ENCODE data around the gene ZBED4.

ZBED4 gene

DNA sequence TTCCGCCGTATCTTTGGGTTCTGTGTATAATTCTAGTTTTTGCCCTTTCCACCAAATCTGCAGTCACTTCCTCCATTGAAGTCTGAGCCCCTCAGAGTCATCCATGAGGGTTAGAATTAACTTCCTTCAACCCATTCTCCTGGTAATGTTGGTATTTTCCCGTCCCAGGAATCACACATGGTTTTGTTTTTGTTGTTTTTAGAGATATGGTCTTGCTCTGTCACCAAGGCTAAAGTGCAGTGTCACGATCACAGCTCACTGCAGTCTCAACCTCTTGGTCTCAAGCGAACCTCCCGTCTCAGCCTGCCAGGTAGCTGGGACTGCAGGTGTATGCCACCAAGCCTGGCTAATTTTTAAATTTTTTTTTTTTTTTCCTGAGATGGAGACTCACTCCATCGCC, 18.7 kb downstream of the ZBED4 start:
- Histone ChIP-seq H3K4me3 (ENCODE audit: low read length) (no peak overlapping the region), H3K9me3 (replicated peaks; ENCODE audit: low read length) (peaks cover 6% of the 10 kb centered on the region), H3K27me3 (ENCODE audit: control insufficient read depth, insufficient read depth, low read length) (no peaks in the 10 kb centered on the region), H3K4me2 (ENCODE audit: low read length) (no peak overlapping the region), H3K4me1 (ENCODE audit: control insufficient read depth, insufficient read depth, low read length) (no peaks in the 10 kb centered on the region), H3K36me3 (ENCODE audit: insufficient read depth, low read length) (no peaks in the 10 kb centered on the region), H3K9ac (ENCODE audit: low read depth, low read length) (no peak overlapping the region)

DNA sequence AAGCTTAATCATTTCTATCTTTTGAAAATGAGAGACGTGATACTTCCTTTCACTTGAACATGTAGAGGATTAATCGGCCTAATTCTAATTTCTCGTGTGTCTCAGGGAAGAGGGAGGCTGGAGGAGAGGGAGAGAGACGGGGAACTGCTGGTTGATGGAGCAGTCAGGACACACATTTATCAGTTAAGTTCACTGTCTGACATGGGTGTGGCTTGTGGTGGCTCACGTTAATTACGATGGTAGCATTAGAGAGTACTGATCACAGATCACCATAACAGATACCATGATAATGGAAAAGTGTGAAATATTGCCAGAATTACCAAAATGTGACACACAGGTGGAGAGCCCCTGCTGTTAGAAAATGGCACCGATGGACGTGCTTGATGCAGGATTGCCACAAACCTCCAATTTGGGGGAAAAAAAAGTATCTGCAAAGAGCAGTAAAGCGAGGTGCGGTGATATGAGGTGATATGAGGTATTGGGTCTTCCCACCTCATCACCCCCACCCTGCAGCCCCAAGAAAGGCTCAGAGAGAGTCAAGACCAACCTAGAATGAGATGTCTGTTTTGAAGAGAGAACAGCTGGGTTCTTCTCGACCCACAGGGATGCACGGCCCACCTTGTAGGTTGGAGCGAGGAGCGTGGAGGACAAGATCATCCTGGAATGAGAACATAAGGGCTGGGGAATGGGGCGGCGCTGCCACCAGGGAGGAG, 19.7 kb downstream of the ZBED4 start:
- H3K9me3 ChIP-seq (replicated peaks; ENCODE audit: low read length): peaks cover 6% of the 10 kb centered on the region
- H3K4me1 ChIP-seq (ENCODE audit: control insufficient read depth, insufficient read depth, low read length): no peaks in the 10 kb centered on the region
- no peaks in the 10 kb centered on the region for H3K27me3 ChIP-seq (ENCODE audit: control insufficient read depth, insufficient read depth, low read length)
- no peak overlapping the region for H3K4me2 ChIP-seq (ENCODE audit: low read length)
- H3K9ac ChIP-seq (ENCODE audit: low read depth, low read length): no peak overlapping the region
- peaks cover 6% of the 10 kb centered on the region for H3K36me3 ChIP-seq (ENCODE audit: insufficient read depth, low read length)
- H3K4me3 ChIP-seq (ENCODE audit: low read length): no peak overlapping the region

DNA sequence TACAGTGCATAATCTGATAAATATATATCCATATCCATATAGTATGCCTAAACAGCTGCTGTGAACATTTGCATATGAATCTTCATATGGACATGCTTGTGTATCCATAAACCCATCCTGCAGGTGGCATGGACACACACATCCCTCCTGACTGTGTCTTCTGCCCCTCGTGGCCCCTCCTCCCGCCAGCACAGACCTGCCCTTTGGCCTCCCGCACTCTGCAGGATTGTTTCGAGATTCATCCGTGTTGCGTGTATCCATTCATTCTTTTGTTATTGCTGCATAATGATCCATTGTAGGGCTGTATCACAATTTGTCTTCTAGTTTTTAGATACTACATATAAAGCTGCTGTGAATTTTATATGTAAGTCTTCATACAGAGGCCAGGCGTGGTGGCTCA, 24.0 kb downstream of the ZBED4 start:
- no peak overlapping the region for H3K4me2 ChIP-seq (ENCODE audit: low read length)
- no peaks in the 10 kb centered on the region for H3K4me1 ChIP-seq (ENCODE audit: control insufficient read depth, insufficient read depth, low read length)
- no peak overlapping the region for H3K9ac ChIP-seq (ENCODE audit: low read depth, low read length)
- peaks cover 9% of the 10 kb centered on the region for H3K36me3 ChIP-seq (ENCODE audit: insufficient read depth, low read length)
- no peaks in the 10 kb centered on the region for H3K27me3 ChIP-seq (ENCODE audit: control insufficient read depth, insufficient read depth, low read length)
- H3K9me3 ChIP-seq (replicated peaks; ENCODE audit: low read length): no peaks in the 10 kb centered on the region
- no peak overlapping the region for H3K4me3 ChIP-seq (ENCODE audit: low read length)

DNA sequence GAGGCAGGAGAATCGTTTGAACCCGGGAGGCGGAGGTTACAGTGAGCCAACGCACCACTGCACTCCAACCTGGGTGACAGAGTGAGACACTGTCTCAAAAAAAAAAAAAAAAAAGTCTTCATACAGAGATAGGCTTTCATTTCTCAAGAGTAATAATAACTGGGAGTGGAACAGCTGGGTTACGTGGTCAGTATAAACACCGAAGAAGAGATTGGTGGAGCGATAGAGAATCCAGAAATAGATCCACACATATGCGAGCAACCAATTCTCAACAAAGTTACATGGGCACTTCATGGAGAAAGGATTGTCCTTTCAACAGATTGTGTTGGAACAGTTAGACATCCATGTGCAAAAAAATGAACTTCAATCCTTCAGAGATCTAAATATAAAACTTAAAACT, 24.6 kb downstream of the ZBED4 start:
- no peak overlapping the region for H3K9ac ChIP-seq (ENCODE audit: low read depth, low read length)
- H3K27me3 ChIP-seq (ENCODE audit: control insufficient read depth, insufficient read depth, low read length): no peaks in the 10 kb centered on the region
- H3K4me1 ChIP-seq (ENCODE audit: control insufficient read depth, insufficient read depth, low read length): no peaks in the 10 kb centered on the region
- H3K9me3 ChIP-seq (replicated peaks; ENCODE audit: low read length): no peaks in the 10 kb centered on the region
- no peak overlapping the region for H3K4me3 ChIP-seq (ENCODE audit: low read length)
- H3K4me2 ChIP-seq (ENCODE audit: low read length): no peak overlapping the region
- H3K36me3 ChIP-seq (ENCODE audit: insufficient read depth, low read length): peaks cover 10% of the 10 kb centered on the region

DNA sequence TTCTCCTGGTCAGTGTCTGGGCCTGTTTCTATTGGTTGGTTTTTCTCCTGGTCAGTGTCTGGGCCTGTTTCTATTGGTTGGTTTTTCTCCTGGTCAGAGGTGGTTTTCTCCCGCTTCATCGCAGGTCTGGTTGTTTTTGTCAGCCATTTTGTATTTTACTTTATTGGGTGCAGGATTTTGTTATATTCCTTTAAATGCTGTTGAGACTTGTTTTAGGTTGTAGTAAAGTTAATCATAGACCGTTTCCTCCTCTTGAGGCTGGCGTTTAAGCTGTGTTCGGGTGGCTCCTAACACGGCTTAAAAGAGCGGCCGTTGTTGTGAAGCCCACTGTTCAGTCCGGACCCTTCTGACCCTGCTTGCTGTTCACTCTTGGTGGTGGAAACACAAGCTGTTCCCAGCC, 26.2 kb downstream of the ZBED4 start:
- Histone ChIP-seq H3K9me3 (replicated peaks; ENCODE audit: low read length) (no peaks in the 10 kb centered on the region), H3K4me2 (ENCODE audit: low read length) (no peak overlapping the region), H3K4me3 (ENCODE audit: low read length) (no peak overlapping the region), H3K9ac (ENCODE audit: low read depth, low read length) (no peak overlapping the region), H3K4me1 (ENCODE audit: control insufficient read depth, insufficient read depth, low read length) (no peaks in the 10 kb centered on the region), H3K36me3 (ENCODE audit: insufficient read depth, low read length) (peaks cover 21% of the 10 kb centered on the region), H3K27me3 (ENCODE audit: control insufficient read depth, insufficient read depth, low read length) (no peaks in the 10 kb centered on the region)

DNA sequence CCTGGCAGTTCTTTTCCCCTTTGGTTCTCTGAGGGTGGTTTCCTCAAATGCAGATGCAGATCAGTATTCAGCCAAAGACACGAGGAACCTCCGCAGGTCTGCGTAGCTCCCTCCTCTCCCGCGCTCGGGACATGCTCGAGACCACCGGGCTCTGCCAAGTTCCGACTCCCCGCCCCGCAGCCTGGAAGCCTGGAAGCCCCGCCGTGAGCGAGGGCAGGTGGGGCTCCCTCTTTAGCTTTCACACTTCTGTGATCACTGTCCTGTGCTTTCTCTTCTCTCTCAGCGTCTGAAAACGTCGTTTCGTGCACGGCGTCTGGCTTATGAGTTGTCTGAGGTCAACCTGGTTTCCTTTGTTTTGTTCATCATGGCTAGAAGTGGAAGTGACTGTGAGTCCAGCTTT, 26.6 kb downstream of the ZBED4 start:
- Histone ChIP-seq H3K4me1 (ENCODE audit: control insufficient read depth, insufficient read depth, low read length) (no peaks in the 10 kb centered on the region), H3K9me3 (replicated peaks; ENCODE audit: low read length) (no peaks in the 10 kb centered on the region), H3K9ac (ENCODE audit: low read depth, low read length) (no peak overlapping the region), H3K27me3 (ENCODE audit: control insufficient read depth, insufficient read depth, low read length) (no peaks in the 10 kb centered on the region), H3K4me2 (ENCODE audit: low read length) (no peak overlapping the region), H3K36me3 (ENCODE audit: insufficient read depth, low read length) (peaks cover 26% of the 10 kb centered on the region), H3K4me3 (ENCODE audit: low read length) (no peak overlapping the region)

DNA sequence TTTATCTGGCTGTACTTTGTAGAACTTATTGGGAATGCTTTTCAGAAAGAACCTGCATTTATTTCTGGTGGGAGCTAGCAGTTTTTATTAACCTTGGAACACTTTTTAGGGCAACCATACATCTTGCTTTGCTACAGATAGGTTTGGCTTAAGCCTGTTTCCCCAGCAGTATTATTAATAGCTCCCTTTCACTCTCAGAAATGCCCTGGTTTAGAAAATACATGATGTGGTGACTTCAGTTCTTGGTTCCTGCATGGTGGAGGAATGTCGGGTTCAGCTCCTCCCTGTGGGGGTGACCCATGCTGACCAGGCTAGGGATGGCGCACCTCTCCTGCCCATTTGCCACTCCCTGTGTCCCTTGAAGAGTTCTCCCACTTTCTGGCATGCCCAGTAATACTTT, 28.2 kb downstream of the ZBED4 start:
- H3K27me3 ChIP-seq (ENCODE audit: control insufficient read depth, insufficient read depth, low read length): no peaks in the 10 kb centered on the region
- no peaks in the 10 kb centered on the region for H3K4me1 ChIP-seq (ENCODE audit: control insufficient read depth, insufficient read depth, low read length)
- no peak overlapping the region for H3K4me3 ChIP-seq (ENCODE audit: low read length)
- H3K9ac ChIP-seq (ENCODE audit: low read depth, low read length): no peak overlapping the region
- no peaks in the 10 kb centered on the region for H3K9me3 ChIP-seq (replicated peaks; ENCODE audit: low read length)
- no peak overlapping the region for H3K4me2 ChIP-seq (ENCODE audit: low read length)
- peaks cover 41% of the 10 kb centered on the region for H3K36me3 ChIP-seq (ENCODE audit: insufficient read depth, low read length)

DNA sequence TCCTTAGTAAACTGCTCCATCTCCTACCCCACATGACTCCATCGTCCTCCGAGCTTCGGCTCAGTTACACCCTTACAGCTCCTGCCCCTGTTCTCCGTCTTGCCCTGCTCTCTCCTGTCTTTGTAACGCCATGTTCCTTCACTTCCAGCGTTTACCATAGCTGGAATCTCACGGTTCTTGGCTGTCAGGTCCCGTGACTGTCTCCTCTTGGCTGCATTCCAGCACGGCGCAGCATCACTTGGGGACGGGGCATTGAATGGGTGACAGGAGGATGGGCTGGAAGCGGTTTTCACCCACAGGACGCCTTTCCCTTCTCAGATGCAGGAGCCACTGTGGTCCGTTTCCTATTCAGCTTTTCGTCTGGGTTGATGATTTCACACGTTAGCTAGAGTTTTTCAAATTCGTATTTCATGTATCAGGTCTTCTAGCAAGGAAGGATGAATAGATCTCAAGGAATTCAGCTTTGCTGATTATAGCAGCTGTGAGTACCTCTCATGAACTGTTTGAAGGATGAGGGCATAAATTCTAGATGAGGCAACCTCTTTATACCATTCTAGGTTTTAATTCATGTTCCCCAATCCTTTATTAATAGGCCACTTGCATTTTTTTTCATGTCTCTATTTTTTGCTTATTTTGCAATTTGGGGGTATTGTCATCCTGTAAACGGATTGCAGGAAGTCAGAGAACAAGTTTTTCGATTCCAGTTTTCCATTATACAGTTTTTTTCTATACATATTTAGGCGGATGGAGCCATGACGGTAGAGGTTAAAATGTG, 29.1 kb downstream of the ZBED4 start:
- Histone ChIP-seq H3K27me3 (ENCODE audit: control insufficient read depth, insufficient read depth, low read length) (no peaks in the 10 kb centered on the region), H3K4me1 (ENCODE audit: control insufficient read depth, insufficient read depth, low read length) (no peaks in the 10 kb centered on the region), H3K9me3 (replicated peaks; ENCODE audit: low read length) (no peaks in the 10 kb centered on the region), H3K4me2 (ENCODE audit: low read length) (no peak overlapping the region), H3K9ac (ENCODE audit: low read depth, low read length) (no peak overlapping the region), H3K4me3 (ENCODE audit: low read length) (no peak overlapping the region), H3K36me3 (ENCODE audit: insufficient read depth, low read length) (peaks cover 48% of the 10 kb centered on the region)

DNA sequence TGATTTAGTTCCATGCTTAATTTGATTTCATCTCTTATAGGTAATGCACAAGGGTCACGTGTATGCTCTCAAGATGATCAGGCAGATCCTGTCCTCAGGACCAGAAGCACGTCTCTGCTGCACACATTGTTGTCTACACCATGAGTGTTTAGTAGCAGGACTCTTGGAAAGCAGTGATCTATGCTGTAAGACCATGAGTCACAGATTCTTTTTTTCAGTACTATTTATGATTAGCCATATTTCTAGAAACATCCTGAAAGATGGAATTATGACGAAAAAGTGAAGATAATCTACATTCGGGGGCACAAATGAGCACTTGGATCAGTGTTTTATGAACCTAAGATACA, 29.6 kb downstream of the ZBED4 start:
- Histone ChIP-seq H3K9ac (ENCODE audit: low read depth, low read length) (no peak overlapping the region), H3K36me3 (ENCODE audit: insufficient read depth, low read length) (peaks cover 50% of the 10 kb centered on the region), H3K4me1 (ENCODE audit: control insufficient read depth, insufficient read depth, low read length) (no peaks in the 10 kb centered on the region), H3K27me3 (ENCODE audit: control insufficient read depth, insufficient read depth, low read length) (no peaks in the 10 kb centered on the region), H3K9me3 (replicated peaks; ENCODE audit: low read length) (no peaks in the 10 kb centered on the region), H3K4me3 (ENCODE audit: low read length) (no peak overlapping the region), H3K4me2 (ENCODE audit: low read length) (no peak overlapping the region)

DNA sequence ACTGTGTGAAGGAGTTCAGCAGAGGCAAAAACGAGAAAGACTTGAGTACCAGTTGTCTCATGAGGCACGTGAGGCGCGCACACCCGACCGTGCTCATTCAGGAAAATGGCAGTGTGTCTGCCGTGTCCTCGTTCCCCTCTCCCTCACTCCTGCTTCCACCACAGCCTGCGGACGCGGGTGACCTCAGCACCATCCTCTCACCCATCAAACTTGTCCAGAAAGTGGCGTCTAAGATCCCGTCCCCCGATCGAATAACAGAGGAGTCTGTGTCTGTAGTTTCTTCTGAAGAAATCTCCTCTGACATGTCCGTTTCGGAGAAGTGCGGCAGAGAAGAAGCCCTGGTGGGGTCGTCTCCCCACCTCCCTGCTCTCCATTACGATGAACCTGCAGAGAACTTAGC, 30.4 kb downstream of the ZBED4 start:
- Histone ChIP-seq H3K4me1 (ENCODE audit: control insufficient read depth, insufficient read depth, low read length) (no peaks in the 10 kb centered on the region), H3K9ac (ENCODE audit: low read depth, low read length) (no peak overlapping the region), H3K36me3 (ENCODE audit: insufficient read depth, low read length) (peaks cover 55% of the 10 kb centered on the region), H3K9me3 (replicated peaks; ENCODE audit: low read length) (no peaks in the 10 kb centered on the region), H3K27me3 (ENCODE audit: control insufficient read depth, insufficient read depth, low read length) (no peaks in the 10 kb centered on the region), H3K4me2 (ENCODE audit: low read length) (no peak overlapping the region), H3K4me3 (ENCODE audit: low read length) (no peak overlapping the region)

DNA sequence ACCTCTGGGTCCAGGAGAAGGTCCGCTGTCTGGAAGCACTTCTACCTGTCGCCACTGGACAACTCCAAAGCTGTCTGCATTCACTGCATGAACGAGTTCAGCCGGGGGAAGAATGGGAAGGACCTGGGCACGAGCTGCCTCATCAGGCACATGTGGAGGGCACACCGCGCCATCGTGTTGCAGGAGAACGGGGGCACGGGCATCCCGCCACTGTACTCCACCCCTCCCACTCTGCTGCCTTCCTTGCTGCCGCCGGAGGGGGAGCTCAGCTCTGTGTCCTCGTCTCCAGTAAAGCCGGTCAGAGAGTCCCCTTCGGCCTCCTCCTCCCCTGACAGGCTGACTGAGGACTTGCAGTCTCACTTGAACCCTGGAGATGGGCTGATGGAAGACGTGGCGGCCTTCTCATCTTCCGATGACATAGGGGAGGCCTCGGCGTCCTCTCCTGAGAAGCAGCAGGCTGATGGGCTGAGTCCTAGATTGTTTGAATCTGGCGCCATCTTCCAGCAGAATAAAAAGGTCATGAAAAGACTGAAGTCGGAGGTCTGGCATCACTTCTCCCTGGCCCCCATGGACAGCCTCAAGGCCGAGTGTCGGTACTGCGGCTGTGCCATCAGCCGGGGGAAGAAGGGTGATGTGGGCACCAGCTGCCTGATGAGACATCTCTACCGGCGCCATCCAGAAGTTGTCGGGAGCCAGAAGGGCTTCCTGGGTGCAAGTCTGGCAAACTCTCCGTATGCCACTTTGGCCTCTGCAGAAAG, 31.0 kb downstream of the ZBED4 start:
- Histone ChIP-seq H3K4me3 (ENCODE audit: low read length) (no peak overlapping the region), H3K4me1 (ENCODE audit: control insufficient read depth, insufficient read depth, low read length) (no peaks in the 10 kb centered on the region), H3K36me3 (ENCODE audit: insufficient read depth, low read length) (peaks cover 61% of the 10 kb centered on the region), H3K9me3 (replicated peaks; ENCODE audit: low read length) (no peaks in the 10 kb centered on the region), H3K4me2 (ENCODE audit: low read length) (no peak overlapping the region), H3K27me3 (ENCODE audit: control insufficient read depth, insufficient read depth, low read length) (no peaks in the 10 kb centered on the region), H3K9ac (ENCODE audit: low read depth, low read length) (no peak overlapping the region)
